CD4-positive, alpha-beta memory T cell (primary cell): ENCODE data around the gene HLA-DOA. TPM values are rescaled to one million over a fixed set of nuclear protein-coding genes. Genes with fewer than 3 reads are reported as not detected.

ENCODE experiments used
- CTCF ChIA-PET: fragments of 350-600 bp; sonication (Branson Sonifier 250); formaldehyde crosslinking; loops from one replicate; lab custom pipeline; 2021; ENCODE audit warnings: inconsistent platforms; ENCODE audit not compliant: partially characterized antibody; lab: Charles Lee
- POLR2A ChIA-PET: fragments of 350-600 bp; sonication (Branson Sonifier 250); formaldehyde crosslinking; loops from one replicate; lab custom pipeline; 2021; ENCODE audit not compliant: partially characterized antibody; lab: Charles Lee
- DNase-seq, 5 donors: peaks; one replicate each; pipeline versions ENCODE4 v3.0.0 to v3.0.0-alpha.2; 2020 to 2022; ENCODE audit warnings: mixed read lengths in 1 of 5
- H3K27ac ChIP-seq: one replicate; pipeline ENCODE4 v1.7.0; 2013; ENCODE audit warnings: low read depth, low read length
- H3K27me3 ChIP-seq: 2 replicates; pipeline ENCODE4 v1.7.0; 2013; ENCODE audit warnings: mild to moderate bottlenecking, low read length, moderate library complexity; ENCODE audit not compliant: insufficient read depth
- H3K36me3 ChIP-seq: 2 replicates; pipeline ENCODE4 v1.7.0; 2013; ENCODE audit warnings: mild to moderate bottlenecking, low read length, moderate library complexity; ENCODE audit not compliant: insufficient read depth
- H3K4me1 ChIP-seq: 2 replicates; pipeline ENCODE4 v1.7.0; 2013; ENCODE audit warnings: mild to moderate bottlenecking, low read length, moderate library complexity; ENCODE audit not compliant: insufficient read depth
- H3K4me3 ChIP-seq, 2 donors: one replicate each; pipeline ENCODE4 v1.7.0; 2013; ENCODE audit warnings: low read length in 2 of 2, mild to moderate bottlenecking in 1 of 2
- H3K9me3 ChIP-seq, 2 donors: one replicate each; pipeline ENCODE4 v1.7.0; 2013; ENCODE audit warnings: low read length in 2 of 2, control low read depth in 1 of 2; ENCODE audit not compliant: control insufficient read depth in 1 of 2
- H3K27ac Mint-ChIP-seq, 7 donors: one replicate each; pipeline ENCODE4 v1.8.0; 2020 to 2021; ENCODE audit warnings: mixed read lengths in 7 of 7, mild to moderate bottlenecking in 6 of 7, inconsistent platforms in 3 of 7, moderate library complexity in 3 of 7
- H3K27me3 Mint-ChIP-seq, 2 donors: one replicate each; pipeline ENCODE4 v1.8.0; 2020 to 2021; ENCODE audit warnings: mixed read lengths in 2 of 2
- H3K36me3 Mint-ChIP-seq, 2 donors: one replicate each; pipeline ENCODE4 v1.8.0; 2020 to 2021; ENCODE audit warnings: mixed read lengths in 2 of 2, inconsistent platforms in 1 of 2, mild to moderate bottlenecking in 1 of 2
- H3K4me1 Mint-ChIP-seq, 4 donors: one replicate each; pipeline ENCODE4 v1.8.0; 2020 to 2021; ENCODE audit warnings: mixed read lengths in 4 of 4, mild to moderate bottlenecking in 1 of 4
- H3K4me3 Mint-ChIP-seq, 8 donors: one replicate each; pipeline ENCODE4 v1.8.0; 2020 to 2021; ENCODE audit warnings: mixed read lengths in 8 of 8, mild to moderate bottlenecking in 7 of 8, moderate library complexity in 6 of 8, inconsistent platforms in 3 of 8
- H3K9me3 Mint-ChIP-seq, 8 donors: one replicate each; pipeline ENCODE4 v1.8.0; 2020 to 2021; ENCODE audit warnings: mixed read lengths in 8 of 8, mild to moderate bottlenecking in 5 of 8, inconsistent platforms in 3 of 8, moderate library complexity in 1 of 8
- intact Hi-C: fragments of 100-400 bp; cut with micrococcal nuclease; formaldehyde crosslinking; loops from one replicate; pipeline ENCODE4 v1.15.1; 2023
- polyA plus RNA-seq, 2 donors: library from polyadenylated mRNA; unstranded; fragments of 300-500 nt; fragmentation: Illumina TruSeq; gene quantifications; one replicate each; pipeline ENCODE4 v1.2.3, GENCODE V29; 2021
- total RNA-seq, 2 experiments: library from RNA; stranded (reverse); gene quantifications; one replicate each; pipeline ENCODE4 v1.2.3, GENCODE V29; 2021

The HLA-DOA gene
- total RNA-seq (1 to 10 TPM in 1 of 2 experiments, under 1 TPM in 1; 0.69 to 1.4 TPM), polyA plus RNA-seq (1 to 10 TPM in 1 of 2 donors, not detected in 1; 1.8 TPM)

- POLR2A ChIA-PET: no interaction called here
Observed at GRCh38 chr6:33008944-33009861, at the start of gene HLA-DOA. Gene HLA-DOA, minus strand, starts transcription at chr6:33009591.

GRCh38 chr6:33057222-33058150 lies 48.1 kb upstream of the HLA-DOA start:
- no peak overlapping the region for H3K27ac ChIP-seq
- Mint-ChIP-seq H3K9me3 (peaks cover 0 to 2% (median 0%) of the 10 kb centered on the region in 8 donors), H3K36me3 (no peaks in the 10 kb centered on the region), H3K27ac (no peak overlapping the region), H3K4me1 (peaks cover 0 to 6% (median 1%) of the 10 kb centered on the region in 4 donors), H3K27me3 (peaks cover 0 to 11% of the 10 kb centered on the region in 2 donors), H3K4me3 (no peak overlapping the region)
- no peaks in the 10 kb centered on the region for H3K9me3 ChIP-seq
- intact Hi-C loops: no loop called here
- CTCF ChIA-PET: interaction anchor here (1.2 kb wide), 1 partner anchor 32 kb away, joined by 3 read pairs; no protein-coding TSS in a partner anchor
- POLR2A ChIA-PET: no interaction called here
- no peak overlapping the region for H3K4me3 ChIP-seq
- H3K36me3 ChIP-seq: no peaks in the 10 kb centered on the region
- DNase-seq: no peak
- no peaks in the 10 kb centered on the region for H3K27me3 ChIP-seq
- H3K4me1 ChIP-seq: no peaks in the 10 kb centered on the region

More at GRCh38 chr6:33008944-33009861, at the start of gene HLA-DOA:
- Histone ChIP-seq H3K4me3 (no peak within 1 kb of the TSS), H3K4me1 (peaks cover 9% of the 10 kb centered on the region), H3K9me3 (no peaks in the 10 kb centered on the region), H3K27me3 (peaks cover 8% of the 10 kb centered on the region), H3K27ac (no peak within 1 kb of the TSS), H3K36me3 (no peaks in the 10 kb centered on the region)
- intact Hi-C loops: no loop called here
- no peaks in the 10 kb centered on the region for H3K9me3 Mint-ChIP-seq
- peak in 3 of 5 donors; percentile 17 to 26 (median 24) for DNase-seq
- H3K4me3 Mint-ChIP-seq: peak within 1 kb of the TSS; percentile 10 to 65 (median 30)
- peaks cover 5 to 16% (median 8%) of the 10 kb centered on the region in 4 donors for H3K4me1 Mint-ChIP-seq
- H3K36me3 Mint-ChIP-seq: no peaks in the 10 kb centered on the region
- H3K27ac Mint-ChIP-seq: peak within 1 kb of the TSS in 4 of 7 donors; percentile 11 to 72 (median 37)
- peaks cover 9 to 19% of the 10 kb centered on the region in 2 donors for H3K27me3 Mint-ChIP-seq
- CTCF ChIA-PET: interaction anchor here (1.2 kb wide), 1 partner anchor 74 kb away, joined by 3 read pairs; no protein-coding TSS in a partner anchor

- H3K27ac ChIP-seq: no peak overlapping the region
- H3K4me3 ChIP-seq: no peak overlapping the region
- no peak overlapping the region for H3K27ac Mint-ChIP-seq
- H3K4me3 Mint-ChIP-seq: no peak overlapping the region
- ChIA-PET CTCF (no interaction called here), POLR2A (no interaction called here)
- H3K36me3 Mint-ChIP-seq: no peaks in the 10 kb centered on the region
- no peaks in the 10 kb centered on the region for H3K36me3 ChIP-seq
- H3K9me3 Mint-ChIP-seq: peaks cover 0 to 2% (median 0%) of the 10 kb centered on the region in 8 donors
- intact Hi-C loops: no loop called here
- H3K4me1 ChIP-seq: no peaks in the 10 kb centered on the region
- H3K4me1 Mint-ChIP-seq: peaks cover 0 to 6% (median 1%) of the 10 kb centered on the region in 4 donors
- H3K27me3 ChIP-seq: peaks cover under 1% of the 10 kb centered on the region
- H3K9me3 ChIP-seq: no peaks in the 10 kb centered on the region
- no peak for DNase-seq
- peaks cover 15 to 28% of the 10 kb centered on the region in 2 donors for H3K27me3 Mint-ChIP-seq
Observed at GRCh38 chr6:33053230-33053629, 43.8 kb upstream of the HLA-DOA start.

- ChIA-PET CTCF (no interaction called here), POLR2A (no interaction called here)
- H3K9me3 Mint-ChIP-seq: peaks cover 0 to 2% (median 0%) of the 10 kb centered on the region in 8 donors
- Histone ChIP-seq H3K36me3 (no peaks in the 10 kb centered on the region), H3K4me1 (no peaks in the 10 kb centered on the region), H3K9me3 (no peaks in the 10 kb centered on the region), H3K27ac (no peak overlapping the region), H3K27me3 (peaks cover 6% of the 10 kb centered on the region), H3K4me3 (no peak overlapping the region)
- no peak overlapping the region for H3K4me3 Mint-ChIP-seq
- H3K27ac Mint-ChIP-seq: no peak overlapping the region
- H3K36me3 Mint-ChIP-seq: no peaks in the 10 kb centered on the region
- intact Hi-C loops: no loop called here
- peaks cover 18 to 30% of the 10 kb centered on the region in 2 donors for H3K27me3 Mint-ChIP-seq
- H3K4me1 Mint-ChIP-seq: peaks cover 0 to 6% (median 1%) of the 10 kb centered on the region in 4 donors
- no peak for DNase-seq
Observed at GRCh38 chr6:33052627-33053026, 43.2 kb upstream of the HLA-DOA start.

- no peaks in the 10 kb centered on the region for H3K9me3 ChIP-seq
- ChIA-PET CTCF (interaction anchor here (1.3 to 2.1 kb wide), 3 partner anchors 23 to 36 kb away, joined by 4 to 7 read pairs (median 4); partner anchors contain the start of gene HLA-DPA1), POLR2A (no interaction called here)
- H3K36me3 ChIP-seq: no peaks in the 10 kb centered on the region
- Mint-ChIP-seq H3K4me1 (no peaks in the 10 kb centered on the region), H3K4me3 (no peak overlapping the region), H3K36me3 (no peaks in the 10 kb centered on the region), H3K27ac (no peak overlapping the region), H3K27me3 (peaks cover 25 to 43% of the 10 kb centered on the region in 2 donors), H3K9me3 (peaks cover 0 to 2% (median 0%) of the 10 kb centered on the region in 8 donors)
- no peak for DNase-seq
- no peak overlapping the region for H3K4me3 ChIP-seq
- H3K27ac ChIP-seq: no peak overlapping the region
- H3K4me1 ChIP-seq: no peaks in the 10 kb centered on the region
- intact Hi-C loops: no loop called here
- peaks cover 8% of the 10 kb centered on the region for H3K27me3 ChIP-seq
Observed at GRCh38 chr6:33050014-33050810, 40.8 kb upstream of the HLA-DOA start.

GRCh38 chr6:33049323-33050013 lies 40.1 kb upstream of the HLA-DOA start:
- Mint-ChIP-seq H3K27me3 (peaks cover 25 to 46% of the 10 kb centered on the region in 2 donors), H3K4me1 (no peaks in the 10 kb centered on the region), H3K9me3 (peaks cover 0 to 4% (median 0%) of the 10 kb centered on the region in 8 donors), H3K27ac (no peak overlapping the region), H3K36me3 (no peaks in the 10 kb centered on the region), H3K4me3 (no peak overlapping the region)
- H3K27ac ChIP-seq: no peak overlapping the region
- DNase-seq: no peak
- intact Hi-C loops: no loop called here
- no peaks in the 10 kb centered on the region for H3K4me1 ChIP-seq
- no peak overlapping the region for H3K4me3 ChIP-seq
- POLR2A ChIA-PET: no interaction called here
- H3K36me3 ChIP-seq: no peaks in the 10 kb centered on the region
- CTCF ChIA-PET: interaction anchor here (1.9 to 2.1 kb wide), 2 partner anchors 24 to 35 kb away, joined by 4 to 7 read pairs; partner anchors contain the start of gene HLA-DPA1
- no peaks in the 10 kb centered on the region for H3K9me3 ChIP-seq
- H3K27me3 ChIP-seq: peaks cover 8% of the 10 kb centered on the region
